Measurements from ENCODE around the gene SPTBN1.

SPTBN1 gene

DNA sequence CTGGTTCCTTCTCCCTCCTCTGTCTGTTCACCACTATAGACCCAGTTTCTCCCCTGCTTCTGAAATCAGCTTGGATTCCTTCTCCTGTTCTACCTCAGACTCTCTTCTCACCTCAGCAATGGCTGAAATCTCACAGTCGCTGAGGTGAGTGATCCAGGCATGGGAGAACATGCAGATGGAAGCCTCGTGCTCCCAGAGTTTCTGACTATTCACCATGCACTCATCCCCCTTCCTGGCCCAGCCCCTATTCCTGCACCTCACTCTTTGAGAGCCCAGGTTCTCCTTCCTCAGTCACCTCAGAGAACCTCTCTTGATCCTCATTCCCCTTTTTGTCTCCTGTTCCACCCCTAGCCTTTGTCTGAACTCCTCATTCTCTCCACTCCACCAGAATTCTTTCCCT is 78.5 kb downstream of the SPTBN1 start:
- no peak for DNase-seq

DNA sequence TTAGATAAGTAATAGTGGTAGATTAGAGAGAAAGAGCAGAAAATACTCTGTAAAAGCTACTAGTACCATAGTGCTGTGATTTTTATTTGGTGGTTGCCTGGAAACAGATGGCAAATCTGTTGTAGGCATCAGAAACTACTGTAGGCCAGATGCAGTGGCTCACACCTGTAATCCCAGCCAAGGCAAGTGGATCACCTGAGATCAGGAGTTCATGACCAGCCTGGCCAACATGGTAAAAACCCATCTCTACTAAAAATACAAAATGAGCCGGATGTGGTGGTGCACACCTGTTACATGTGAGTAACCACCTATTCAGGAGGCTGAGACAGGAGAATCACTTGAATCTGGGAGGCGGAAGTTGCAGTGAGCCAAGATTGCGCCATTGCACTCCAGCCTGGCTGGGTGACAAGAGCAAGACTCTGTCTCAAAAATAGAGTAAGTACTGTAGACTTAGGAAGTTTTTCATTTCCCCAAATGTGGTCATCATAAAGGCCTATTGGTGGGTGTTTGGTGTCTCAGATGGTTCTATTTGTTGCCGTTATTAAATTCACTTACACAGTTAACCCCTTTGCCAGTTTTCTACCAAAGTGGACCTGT is 79.6 kb downstream of the SPTBN1 start:
- DNase-seq = peak; percentile 90

DNA sequence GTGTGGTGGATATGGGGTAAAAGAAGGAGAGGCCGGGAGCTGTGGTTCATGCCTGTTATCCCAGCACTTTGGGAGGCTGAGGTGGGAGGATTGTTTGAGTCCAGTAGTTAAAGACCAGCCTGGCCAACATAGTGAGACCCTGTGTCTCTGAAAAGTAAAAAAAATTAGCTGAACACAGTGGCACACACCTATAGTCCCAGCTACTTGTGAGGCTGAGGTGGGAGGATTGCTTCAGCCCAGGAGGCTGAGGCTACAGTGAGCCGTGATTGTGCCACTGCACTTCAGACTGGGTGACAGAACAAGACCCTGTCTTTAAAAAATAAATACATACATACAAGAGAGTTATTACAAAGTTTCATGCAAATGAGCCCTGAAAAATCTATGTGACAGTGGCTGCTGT is 80.6 kb downstream of the SPTBN1 start:
- no peak for DNase-seq

DNA sequence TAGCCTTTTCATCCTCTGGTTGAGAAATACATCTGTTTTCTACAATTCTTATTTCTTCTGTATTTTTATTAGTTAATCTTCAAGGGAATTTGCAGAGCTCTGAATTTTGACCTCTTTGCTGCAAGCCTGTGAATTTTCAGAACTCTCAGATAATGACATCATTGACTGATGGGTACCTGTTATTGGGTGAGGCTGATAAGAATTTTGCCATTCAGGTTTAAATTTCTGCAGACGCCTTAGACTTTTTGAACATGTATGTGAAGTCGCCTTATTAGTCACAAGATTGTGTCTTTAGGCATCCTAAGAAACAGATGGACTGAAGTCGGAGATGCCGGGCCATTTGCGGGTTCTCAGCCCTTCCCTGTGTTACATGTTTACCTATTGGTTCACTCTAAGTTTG is 82.4 kb downstream of the SPTBN1 start:
- no peak for DNase-seq

DNA sequence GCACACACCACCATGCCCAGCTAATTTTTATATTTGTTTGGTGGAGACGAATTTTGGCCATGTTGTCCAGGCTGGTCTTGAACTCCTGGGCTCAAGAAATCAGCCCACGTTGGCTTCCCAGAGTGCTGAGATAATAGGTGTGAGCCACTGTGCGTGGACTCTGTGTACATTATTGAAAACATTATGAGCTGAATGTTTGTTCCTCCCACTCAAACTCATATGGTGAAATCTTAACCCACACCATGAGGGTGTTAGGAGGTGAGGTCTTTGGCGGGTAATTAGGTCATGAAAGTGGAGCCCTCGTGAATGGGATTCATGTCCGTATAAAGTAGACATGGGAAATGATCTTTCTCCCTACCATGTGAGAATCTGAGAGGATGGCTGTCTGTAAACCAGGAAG is 83.6 kb downstream of the SPTBN1 start:
- DNase-seq = no peak

DNA sequence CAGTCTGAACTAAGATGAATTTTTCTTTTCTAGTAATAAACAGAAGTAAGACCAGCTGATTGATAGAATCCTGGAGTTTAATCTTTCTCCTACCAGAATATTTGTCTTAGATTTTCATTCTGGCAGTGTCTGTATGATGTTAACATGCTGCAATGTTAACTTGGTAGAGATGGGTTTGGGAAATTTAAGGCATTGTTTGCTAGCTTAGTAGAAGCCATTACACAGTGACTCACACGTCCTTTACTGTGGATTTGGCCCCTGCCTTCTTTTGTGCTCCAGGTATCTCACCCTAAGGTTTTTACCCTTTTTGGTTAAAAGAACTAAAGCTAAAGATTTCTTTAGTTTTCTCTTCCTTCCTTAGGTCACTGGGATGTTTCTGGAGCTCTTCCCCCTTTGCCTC is 84.1 kb downstream of the SPTBN1 start:
- no peak for DNase-seq

DNA sequence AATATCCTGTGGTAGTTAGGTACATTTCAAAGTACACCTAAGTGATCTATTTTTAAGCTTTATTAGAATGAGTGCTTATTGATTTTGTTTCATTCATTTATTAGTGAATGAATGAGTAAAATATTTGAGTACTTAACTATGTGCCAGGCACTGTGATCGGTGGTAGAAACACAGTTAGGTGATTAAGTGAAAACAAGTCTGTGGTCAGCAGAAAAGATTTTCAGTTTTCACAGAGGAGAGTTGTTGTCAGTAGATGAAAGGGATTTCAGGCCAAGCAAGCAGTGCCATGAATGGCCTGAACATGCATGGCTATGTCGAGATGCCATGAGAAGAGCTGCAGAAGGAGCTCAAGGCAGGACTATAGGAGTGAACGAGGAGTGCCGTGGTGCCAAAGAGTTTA is 85.9 kb downstream of the SPTBN1 start:
- DNase-seq = no peak

DNA sequence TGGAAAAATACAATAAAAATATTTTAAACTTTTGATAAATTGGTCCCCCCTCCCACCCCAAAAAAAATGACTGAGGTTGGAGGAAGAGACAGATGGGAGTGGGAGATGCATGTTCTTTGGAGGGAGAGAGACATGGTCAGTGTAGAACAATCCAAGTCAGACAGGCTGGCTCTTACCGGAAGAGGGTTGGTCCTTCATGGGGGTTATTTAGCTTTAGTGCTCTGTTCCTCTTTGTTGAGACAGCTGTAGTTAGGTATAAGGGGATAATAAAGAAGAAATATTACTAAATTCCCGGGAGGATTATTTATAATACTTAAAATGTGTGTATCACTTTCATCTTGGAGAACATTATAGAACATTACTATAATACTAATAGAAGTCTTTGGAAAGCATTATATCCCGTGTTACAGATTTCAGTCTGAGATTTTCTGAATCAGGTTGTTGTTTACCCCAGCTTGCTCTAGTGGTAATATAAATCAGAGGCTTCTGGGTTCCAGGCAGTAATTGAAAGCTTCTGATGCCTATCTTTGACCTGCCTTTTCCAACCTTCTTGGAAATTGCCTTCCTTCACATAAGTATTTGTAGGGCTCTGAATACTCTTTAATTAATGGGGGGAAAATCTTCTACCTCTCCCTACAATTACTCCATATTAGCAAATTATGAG is 87.7 kb downstream of the SPTBN1 start:
- no peak for DNase-seq

DNA sequence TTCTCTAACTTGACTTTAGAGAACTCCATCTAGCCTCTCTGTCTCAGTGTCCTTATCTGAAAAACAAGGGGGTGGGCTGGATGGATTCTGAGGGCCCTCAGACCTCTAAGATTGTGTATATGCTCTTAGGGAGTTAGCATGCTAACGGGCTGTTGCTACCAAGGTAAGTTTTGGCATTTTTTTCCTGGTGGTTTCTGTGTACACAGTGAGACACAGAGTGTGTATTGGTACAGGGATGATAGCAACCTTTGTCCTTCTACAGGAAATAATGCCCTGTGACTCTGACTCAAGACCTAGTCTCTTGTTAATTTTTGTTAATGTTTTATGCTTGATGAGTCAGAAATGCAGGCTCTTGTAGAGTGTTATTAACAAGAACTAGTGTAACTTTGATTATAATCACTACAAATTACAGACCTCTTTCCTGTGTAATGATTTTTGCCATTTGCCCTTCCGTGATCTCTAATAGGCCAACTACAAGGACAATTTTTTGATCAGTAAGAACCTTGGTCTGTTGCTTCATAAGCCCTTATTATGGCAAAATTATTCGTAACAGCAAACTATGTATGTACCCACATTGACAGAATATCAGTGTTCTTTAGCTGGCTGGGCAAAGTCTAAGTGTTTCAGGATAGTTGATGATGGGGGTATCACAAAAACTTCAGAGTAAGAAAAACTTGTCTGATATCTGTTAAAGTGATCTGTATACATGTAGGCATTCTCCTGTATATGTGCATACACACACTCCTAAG is 89.7 kb downstream of the SPTBN1 start:
- no peak for DNase-seq

DNA sequence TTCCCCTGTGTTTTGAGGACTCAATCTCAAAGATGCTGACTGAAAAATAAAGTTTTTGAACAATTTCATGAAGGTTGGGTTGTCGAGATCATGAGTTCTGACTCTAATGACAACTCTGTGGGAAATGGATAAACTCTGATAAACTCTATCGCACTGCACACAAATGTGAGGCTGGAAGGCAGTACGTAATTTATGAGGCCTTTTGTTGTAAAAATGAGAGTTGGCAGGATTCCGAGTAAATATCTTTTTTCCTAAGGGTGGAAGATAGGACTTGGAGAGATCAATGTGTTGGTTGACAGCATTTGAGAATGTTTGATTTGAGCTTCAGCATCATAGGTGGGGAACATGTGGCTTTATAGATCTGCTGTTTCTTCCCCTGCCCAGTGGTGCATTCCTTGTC is 90.4 kb downstream of the SPTBN1 start:
- no peak for DNase-seq

DNA sequence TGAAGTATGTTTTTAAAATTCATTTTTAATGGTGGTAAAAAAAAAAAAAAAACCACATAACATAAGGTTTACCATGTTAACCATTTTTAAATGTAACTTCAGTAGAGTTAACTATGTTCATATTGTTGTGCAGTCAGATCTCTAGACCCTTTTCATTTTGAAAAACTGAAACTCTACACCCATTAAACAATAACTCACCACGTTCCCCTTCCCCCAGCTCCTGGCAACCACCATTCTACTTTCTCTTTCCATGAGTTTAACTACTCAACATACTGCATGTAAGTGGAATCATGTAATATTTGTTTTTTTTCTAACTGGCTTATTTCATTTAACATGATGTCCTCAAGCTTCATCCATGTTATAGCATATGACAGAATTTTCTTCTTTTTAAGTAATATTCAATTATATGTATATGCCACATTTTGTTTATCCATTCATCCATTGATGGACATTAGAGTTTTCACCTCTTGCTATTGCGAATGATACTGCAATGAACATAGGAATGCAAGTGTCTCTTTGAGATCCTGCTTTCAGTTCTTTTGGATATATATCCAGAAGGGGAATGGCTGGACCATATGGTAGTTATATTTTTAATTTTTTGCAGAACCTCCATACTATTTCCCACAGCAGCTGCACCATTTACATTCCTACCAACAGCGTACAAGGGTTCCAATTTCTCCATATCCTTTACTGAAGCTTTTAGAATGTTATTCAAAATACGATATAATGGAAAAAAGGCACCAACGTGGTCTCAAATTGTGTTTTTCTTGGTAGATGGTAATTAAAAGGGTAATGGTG is 91.0 kb downstream of the SPTBN1 start:
- no peak for DNase-seq

DNA sequence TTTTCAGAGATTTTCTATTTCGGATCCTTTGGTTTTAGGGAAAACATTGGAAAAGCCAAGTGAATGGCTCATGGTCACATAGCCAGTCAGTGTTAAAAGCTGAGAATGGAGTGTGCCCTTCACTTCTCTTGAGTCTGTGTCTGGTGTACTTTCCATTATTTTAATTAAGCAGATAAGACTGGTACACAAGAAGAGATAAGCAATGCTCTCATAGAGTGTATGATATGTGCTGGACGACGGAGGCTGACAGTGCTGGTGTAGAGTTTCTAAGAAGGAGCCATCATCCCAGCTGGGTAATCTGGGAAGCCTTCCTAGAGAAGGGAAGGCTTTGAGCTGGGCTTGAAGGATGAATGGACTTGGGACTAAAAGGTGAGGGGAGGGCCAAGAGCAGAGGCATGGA is 93.3 kb downstream of the SPTBN1 start:
- no peak for DNase-seq

DNA sequence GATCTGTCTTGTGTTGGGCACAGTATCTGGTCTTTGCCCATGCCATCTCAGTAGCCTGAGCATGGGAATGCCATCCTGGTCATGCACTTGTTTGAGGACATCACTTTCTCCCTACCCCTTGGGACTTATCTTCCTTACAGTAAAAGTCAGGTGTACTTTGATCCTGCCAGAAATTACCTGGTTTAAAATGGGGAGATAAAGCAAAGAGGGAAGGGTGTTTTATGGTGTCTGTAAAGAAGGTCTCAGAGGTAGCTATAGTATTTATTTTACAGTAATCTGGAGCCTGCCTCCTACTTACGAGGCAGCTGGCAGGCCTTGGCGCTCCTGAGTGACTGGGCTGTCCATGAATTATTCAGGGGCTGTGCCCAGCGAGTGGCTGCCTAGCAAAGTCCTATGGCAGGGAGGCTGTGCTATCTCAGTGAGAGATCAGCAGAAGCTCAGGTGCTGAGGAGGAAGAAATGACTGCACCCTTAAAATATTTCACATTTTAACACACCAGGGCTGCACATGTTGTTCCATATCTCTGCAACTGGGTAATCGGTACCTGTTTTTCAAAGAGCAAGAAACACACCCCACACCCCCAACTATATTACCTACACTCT is 93.9 kb downstream of the SPTBN1 start:
- no peak for DNase-seq

DNA sequence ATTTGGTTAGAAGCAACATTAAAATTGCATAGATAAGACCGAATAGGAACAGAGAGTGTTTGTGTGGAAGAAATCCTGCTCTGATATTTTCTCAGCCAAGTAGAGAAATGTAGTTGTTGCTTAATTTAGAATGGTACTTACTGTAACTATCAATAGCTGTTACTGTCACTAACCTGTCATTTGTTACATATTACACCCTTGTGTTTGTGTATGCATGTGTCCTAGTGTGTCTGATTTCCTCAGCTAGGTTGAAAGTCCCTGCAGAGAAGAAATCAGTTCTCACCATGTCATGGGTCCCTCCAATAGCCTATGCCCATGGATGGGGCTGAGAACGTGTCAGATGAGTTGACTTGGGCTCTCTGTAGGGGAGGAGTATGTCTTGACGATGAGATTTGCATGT is 94.4 kb downstream of the SPTBN1 start:
- no peak for DNase-seq

DNA sequence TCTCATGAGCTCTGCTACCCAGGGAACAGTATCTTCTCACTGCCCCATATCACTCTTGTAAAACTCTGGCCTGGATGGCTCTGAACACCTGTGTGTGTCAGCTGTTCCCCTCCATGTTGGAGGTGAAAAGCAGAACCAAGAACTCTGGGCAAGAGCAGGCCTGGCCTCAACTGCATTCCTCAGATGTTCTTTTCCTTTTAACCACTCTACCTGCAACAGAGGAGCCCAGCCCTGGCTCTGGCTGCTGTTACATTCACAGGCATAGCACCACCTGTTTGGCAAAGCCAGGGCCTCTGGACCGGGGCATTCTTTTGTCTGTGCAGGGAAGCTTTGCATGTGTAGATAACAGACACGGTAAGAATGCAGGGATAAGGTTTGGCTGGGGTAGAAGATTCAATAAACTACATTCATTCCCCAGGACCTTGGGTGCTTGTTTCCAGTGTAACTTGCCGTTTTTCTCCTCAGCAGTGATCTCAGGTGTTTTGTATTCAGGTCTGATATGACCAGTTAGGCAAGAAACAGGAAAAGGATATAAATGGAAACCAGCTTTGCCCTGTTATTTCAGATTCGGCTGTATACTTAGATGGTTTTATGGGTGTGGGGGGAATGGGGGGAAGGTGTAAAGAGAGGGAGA is 95.1 kb downstream of the SPTBN1 start:
- DNase-seq = no peak

DNA sequence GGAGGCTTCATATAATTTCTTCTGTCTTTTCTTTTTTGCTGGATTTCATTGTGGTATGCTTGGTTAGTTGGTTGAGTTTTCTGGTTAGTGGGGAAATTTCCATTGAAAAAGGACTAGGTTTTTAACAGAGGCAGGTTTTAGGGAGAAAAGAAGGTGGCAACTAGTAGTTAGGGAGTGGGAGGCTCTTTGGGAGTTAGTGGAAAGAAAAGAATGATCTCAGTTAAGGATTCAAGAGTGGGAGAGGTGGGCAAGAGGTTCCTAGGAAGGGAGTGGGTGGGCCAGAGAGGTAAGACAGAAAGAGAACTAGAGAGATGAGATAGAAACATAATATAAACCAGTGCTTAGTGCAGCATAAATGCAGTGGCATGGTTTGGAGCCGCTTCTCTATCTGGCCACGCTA is 96.9 kb downstream of the SPTBN1 start:
- no peak for DNase-seq

DNA sequence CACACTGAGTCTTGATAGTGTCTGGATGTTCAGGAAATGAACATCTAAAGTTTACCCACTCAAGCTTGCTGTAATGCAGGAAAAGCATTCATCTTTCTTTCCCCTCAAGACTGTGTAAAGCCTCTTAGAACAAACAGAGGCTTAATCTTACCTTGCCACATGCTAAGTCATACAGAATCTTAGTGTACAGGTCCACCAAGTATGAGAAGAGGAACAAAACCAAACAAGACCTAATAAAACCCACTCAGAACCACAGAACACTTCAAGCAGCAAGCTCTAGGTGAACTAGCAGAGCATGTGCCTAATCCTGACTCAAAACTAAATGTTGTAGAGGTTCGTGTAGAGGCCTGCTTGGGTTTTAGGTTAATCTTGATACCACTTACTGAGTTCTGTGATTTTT is 97.6 kb downstream of the SPTBN1 start:
- DNase-seq = no peak

DNA sequence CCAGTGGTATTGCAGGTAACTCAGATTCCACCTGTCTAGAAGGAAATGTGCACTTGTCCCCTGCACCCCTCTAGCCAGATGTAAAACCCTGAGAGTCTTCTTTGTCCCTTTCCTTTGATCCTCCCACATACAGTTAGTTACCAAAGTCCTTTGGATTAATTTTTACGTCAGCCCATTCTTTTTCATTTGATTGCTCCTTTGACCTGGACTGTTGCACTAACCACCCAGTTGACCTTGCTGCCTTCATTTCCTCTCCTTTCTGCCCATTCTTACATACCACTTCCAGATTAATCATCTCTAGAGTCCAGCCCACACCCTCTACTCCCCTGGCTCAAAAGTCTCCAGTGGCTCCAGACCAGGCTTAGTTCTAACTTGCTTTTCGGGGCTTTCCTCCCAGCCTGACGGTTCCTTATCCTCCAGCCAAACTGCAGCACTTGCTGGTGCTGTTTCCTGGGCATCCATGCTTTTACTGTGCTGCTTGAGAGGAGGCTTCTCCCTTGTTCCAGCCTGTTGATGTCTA is 99.3 kb downstream of the SPTBN1 start:
- DNase-seq = no peak

DNA sequence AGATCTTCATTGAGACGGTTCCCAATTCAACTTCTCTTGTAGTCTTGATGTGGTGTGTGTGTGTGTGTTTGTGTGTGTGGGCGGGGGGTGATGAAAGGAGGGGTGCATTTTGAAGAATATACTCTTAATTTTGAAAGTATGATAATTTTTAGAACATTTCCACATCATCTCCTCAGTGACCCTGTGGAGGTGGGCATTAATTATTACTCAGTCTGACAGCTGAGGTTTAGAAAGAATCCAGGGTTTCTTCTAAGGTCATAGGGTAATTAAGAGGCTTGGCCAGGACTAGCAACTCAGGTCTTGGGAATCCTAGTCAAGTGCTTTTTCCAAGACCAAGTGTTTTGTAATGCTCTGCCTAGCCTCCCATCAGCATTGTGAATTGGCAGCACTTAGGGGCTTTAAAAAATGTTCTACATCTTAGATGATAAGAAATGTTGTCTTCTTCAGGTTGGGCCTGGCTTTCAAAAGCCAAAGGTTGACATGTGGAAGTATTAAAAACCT is 100.5 kb downstream of the SPTBN1 start:
- DNase-seq = peak; percentile 54

DNA sequence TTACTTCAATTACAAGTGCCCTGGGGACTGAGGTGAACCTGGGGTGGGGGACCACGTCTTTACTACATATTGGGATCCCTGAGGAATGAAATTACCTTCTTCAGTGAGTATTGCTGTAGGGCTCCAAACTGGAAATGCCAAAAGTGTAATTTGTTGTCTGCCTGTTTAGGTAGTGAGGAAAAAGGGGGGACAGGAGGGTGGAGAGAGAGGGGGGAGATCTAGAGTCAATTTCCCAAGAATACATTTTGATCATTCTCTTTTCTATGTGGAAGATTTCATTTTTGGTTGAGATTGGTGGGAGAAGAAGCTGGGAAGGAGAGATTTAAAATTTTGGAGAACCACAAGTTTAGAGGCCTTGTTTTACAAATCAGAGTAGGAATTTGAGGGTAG is 101.1 kb downstream of the SPTBN1 start:
- DNase-seq = no peak

DNA sequence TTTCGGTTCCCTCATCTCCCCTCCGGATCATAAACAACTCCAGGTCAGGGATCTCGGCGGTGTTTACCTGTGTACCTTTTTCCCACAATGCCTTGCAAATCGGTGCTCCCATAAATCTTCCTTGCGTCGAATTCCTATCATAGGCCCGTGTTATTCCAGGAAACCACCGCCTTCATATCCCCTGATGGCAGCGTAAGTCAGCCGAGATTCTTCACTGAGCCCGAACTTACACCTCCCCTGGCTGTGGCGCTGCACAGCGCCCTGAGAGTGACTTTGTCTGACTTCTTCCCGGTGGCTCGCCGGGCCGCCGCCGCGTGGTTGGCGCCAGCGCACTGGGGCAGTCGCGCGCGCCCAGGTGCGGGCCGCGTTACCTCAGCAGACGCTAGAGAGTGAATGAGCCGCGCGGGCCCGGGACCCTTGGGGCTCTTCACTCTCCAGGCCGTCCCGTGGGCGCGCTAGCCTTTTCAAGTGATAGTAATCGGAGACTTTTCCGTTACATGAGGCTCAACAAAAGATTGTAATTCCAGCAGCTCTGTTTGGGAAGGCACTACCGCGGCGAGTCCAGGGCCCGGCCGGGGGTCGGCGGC is 101.6 kb downstream of the SPTBN1 start:
- DNase-seq = peak; percentile 26

All from inflammatory macrophage treated with lipopolysaccharide for 4 hours (primary cell).